GM19463 (cell line): Measurements from ENCODE around the gene LMBR1L.
A peak's percentile ranks its signal among the peaks of the same experiment; 100 is the strongest.
"Not testable (repeated sequence)": the region's sequence is repeated elsewhere in the genome, so short reads cannot be mapped to it uniquely, and the experiment has no call there.

Experiments used
- ATAC-seq: cut with Tn5 transposase; IDR thresholded peaks from one replicate; pipeline ENCODE4 v1.9.1; 2021; ENCODE audit warnings: mild to moderate bottlenecking, moderate library complexity; ENCODE audit not compliant: unreplicated experiment

LMBR1L gene

DNA sequence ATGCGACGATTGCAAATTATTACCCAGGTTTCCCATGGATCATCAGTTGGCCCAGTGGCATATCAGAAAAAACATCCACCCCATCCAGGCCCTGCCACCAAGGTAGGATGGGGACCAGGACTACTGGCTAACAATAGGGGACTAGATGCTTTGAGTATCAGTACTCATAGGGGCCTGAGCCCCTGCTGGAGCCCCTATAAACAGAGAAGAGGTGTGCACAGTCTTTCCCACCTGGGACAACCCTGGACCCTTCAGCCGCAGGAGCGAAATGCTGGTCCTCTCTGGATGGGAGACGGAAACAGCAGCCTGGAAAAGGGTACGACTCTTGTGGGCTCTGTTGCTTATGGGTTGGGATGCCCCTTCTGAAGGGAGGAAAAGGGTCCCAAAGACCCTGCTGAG is 21.7 kb downstream of the LMBR1L start:
- no peak for ATAC-seq

DNA sequence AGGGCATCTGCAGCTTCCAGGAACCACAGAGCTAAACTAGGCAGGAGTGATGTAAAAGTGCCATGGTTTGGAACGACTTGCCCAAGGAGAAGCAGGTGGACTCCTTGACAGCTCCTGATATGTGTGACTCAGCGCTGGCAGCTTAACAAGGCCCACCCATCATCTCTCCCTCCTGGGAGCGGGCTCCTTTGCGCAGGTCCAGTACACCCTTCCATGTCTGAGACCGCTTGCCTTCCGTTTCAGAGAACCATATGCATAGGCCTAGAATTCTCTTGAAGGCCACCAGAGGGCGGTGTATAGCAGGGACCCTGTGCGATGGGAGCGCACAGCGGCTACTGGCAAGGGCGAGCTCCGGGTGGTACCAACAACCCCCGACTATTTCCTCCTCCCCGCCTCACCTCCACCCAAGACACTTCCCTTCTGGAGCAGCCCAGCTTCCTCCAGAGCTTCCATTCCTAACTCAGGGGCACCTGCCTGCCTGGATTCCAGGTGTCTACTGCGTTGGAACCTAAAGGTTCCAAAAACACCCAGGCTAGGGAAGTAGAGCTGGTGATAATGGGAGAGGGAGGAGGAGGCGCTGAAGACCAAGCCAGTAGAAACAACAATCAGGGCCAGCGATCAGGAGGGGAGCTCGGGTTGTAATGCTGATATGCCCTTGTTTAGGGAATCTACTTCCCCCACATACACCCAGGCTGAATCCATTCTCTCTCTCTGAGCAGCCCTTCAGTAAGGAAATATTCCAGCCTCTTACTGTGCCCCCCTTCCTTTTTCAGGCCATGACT is 22.3 kb downstream of the LMBR1L start:
- peak; percentile 87 for ATAC-seq

- ATAC-seq, result no peak
Measured at GRCh38 chr12:49086116-49086515, 24.5 kb downstream of the LMBR1L start.

- no peak for ATAC-seq
Measured at GRCh38 chr12:49084438-49084837, 26.2 kb downstream of the LMBR1L start.

GRCh38 chr12:49079793-49080192 is 30.9 kb downstream of the LMBR1L start:
- ATAC-seq, result no peak

- ATAC-seq, result no peak
Measured at GRCh38 chr12:49070971-49071370, 39.7 kb downstream of the LMBR1L start.

DNA sequence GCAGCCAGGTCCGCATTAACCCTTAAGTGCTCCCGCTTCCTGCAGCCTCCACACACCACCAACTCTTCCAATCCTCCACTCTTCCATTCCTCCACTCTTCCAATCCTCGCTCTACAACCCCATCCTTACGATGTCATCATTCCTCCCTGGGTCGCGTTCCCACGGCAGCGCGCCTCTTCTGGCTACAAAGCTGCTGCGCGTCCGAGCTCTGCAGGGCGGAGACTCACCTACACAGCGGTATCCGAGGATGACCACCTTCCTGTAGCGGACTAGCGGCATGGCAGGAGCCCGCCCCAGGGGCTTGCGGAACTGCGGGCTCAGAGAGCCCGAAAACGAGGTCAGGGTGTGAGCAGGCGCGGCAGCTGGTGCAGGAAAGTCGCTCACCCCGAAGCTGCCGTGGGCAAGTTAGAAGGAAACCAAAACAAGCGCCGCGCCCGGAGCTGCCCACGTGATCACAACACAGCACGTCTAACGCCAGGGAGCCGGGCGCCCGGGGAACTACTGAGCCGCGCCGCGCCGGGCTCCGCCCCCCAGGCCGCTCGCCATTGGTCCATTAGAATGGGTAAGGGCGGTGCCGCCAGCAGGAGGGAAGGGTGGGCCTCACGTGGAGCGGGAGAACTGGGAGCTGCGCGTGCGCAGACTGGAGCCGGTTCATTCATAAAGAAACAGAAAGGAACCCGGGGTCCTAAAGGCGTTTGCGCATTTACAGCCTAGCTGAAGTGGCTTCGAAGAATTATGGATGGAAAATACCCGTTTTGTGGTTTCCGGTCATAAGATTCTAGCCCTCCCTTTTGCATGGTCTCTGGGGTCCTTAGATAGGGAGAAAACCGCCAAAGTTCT is 40.9 kb downstream of the LMBR1L start, which contains the start of gene RHEBL1:
Gene RHEBL1, minus strand, starts transcription at position 473 of the 840 bp plus-strand sequence. Its CDS starts 194 bp downstream, at position 279.
- peak; percentile 99 for ATAC-seq

DNA sequence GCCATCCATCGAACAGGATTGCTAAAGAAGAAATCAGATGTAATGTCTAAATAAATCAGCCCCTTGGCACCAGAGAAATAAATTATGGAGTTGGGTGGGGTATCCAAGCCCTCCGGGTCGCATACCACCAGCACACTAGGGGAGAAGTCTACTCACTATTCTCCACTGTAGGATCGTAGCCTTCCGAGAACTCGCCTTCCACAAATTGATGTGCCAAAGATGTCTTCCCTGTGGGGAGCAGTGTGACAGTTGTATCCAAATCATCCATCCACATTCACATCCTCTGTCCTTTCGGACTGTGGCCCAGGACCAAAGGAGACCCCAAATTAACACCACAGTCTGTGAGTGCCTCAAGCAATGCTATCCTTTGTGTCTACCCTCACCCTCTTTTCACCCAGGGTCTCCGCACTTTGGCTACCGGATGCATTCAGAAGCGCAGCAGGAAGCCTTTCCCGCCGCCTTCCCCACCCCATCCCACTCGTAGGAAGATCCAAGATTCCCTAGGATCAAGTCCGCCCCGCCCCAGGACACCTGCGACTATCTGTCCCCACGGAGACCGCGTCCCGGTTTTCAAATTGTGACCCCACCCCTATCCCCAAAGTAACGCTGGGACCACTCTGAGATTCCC is 41.7 kb downstream of the LMBR1L start:
- no peak for ATAC-seq

DNA sequence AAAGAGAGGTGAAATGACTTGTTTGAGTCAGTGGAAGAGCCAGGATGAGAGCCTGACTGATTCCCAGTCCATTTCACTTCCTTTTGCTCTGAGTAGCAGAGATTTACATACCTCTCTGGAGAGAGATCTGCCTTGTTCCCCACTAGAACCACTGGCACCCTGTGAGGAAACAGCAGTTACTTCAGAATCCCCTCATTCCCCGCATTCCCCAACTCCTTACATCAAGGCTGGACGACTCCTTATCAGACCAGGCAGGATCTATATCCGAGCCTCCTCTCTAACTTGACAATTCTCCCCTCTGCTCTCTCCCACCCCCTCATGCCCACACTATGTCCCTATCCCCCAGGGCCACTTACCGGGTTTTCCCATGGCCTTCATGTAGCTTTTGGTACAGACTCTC is 44.5 kb downstream of the LMBR1L start:
- no peak for ATAC-seq

- ATAC-seq, result no peak
Measured at GRCh38 chr12:49064767-49065152, 45.9 kb downstream of the LMBR1L start.

GRCh38 chr12:49061916-49062315 is 48.7 kb downstream of the LMBR1L start:
- ATAC-seq, result not testable (repeated sequence)

- no peak for ATAC-seq
Measured at GRCh38 chr12:49061157-49061650, 49.4 kb downstream of the LMBR1L start.

- ATAC-seq, result peak; percentile 46
Measured at GRCh38 chr12:49060237-49061156, 50.1 kb downstream of the LMBR1L start, which contains the start of gene KMT2D. TSS of gene KMT2D (minus strand) at chr12:49060794. CDS start at chr12:49055324, 5,470 bp downstream.

DNA sequence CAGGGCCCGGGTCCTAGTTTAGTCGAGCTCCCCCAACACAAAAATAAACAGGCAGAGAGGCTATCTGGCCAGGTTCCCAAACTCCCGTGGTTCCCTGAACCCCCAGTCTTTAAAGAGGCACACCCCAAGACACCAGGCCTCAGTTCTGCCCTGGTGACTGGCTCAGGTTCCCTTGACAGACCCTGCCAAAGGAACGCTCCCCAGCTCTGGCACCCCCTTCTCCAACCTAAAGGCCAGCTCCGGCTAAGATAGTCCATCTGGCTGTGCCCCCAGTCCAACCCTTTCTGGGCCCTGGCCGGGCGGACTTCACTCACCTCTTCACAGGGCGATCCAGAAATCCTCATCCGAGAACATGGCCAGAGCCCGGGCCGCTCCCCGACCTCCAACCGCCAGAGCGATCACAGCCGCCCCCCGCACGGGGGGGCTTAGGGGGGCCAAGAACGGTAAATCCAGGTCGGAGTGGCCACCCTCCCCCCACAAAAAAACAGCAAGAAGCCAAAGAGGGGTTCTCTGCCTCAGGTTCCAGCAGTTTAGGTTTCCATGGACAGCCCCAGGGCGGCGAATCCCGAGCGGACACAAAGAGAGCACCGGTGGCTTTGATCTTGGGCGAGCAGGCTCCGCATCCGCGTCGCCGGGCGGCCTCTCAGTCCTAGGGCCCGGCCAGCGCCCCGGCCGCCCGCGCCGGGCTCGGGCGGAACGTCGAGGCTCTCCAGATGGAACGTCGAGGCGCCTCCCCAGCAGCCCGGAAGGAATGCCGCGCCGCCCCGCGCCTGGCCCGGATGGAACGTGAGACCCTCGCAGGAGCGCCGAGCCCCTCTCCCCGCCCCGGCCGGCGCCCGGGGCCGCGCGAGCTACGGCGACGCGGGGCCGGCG is 51.1 kb downstream of the LMBR1L start:
- ATAC-seq, result no peak

DNA sequence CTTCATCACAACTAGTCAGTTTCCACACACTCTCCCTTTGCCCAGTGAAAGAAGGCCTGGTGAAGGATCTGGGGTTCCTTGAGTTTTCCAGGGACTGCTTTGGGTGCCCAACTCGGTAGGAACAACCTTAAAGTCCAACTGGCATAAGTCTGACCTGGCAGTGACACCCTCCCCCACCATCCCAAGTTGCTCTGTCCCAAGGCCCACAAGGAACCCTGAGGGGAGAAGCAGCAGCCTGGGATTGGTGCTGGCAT is 51.7 kb downstream of the LMBR1L start:
- ATAC-seq, result no peak

DNA sequence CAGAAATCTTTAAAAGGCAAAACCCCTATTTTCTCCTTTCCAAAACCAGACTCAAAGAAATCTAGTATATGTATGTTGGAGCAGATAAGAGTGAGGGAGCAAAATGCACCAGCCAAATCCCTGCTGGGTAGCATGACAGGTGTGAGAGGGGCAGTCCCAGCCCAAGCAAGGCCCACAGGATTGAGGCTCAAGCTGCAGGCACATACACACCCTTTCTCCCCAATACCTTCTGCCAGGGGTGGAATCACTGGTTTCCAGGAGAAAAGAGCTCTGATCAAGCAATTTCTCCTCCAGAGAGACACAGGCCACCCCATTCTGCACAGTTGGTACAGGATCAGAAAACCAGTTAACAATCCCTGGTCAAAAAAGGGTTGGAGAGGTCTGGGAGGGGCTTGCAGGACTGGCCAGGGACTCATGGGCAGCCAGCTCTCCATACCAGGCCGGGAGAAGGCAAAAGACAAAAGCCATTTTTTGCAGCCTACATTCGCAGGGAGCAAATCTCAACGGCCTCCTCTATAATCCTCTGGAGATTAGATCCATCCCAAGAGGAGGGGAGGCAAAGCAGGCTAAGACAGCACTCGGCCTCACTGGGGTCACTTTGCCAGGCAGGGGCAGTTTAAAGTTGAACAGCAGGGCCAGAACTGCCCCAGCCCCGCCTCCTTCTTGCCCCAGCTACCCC is 52.1 kb downstream of the LMBR1L start:
- ATAC-seq, result no peak

DNA sequence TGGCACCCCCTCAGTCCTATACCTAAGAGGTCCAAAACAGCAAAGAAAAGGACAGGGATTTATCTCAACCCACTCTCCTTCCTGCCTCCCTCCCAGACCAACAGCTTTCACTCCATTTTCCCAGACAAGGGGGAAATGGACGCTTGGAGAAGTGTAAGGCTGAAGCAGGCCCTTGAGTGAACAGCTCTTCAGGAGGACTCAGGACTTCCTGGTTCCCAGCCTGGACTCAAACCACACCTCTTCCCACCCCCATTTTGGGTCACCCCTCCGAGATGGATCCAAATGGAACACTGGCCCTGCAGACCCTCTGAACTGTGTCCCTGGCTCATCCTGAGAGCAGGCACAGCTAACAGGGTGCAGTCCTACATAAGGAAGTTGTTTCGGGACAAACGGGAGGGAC is 52.8 kb downstream of the LMBR1L start:
- ATAC-seq, result no peak

- peak; percentile 81 for ATAC-seq
Measured at GRCh38 chr12:49055978-49056754, 54.5 kb downstream of the LMBR1L start.
